Neural crest cell (in vitro differentiated cells): ENCODE data around the gene PTPRM. TPM values are rescaled to one million over a fixed set of nuclear protein-coding genes. Genes with fewer than 3 reads are reported as not detected.
A peak's percentile ranks its signal among the peaks of the same experiment; 100 is the strongest.
"Not testable (repeated sequence)": the region's sequence is repeated elsewhere in the genome, so short reads cannot be mapped to it uniquely, and the experiment has no call there.

Source experiments
- DNase-seq: peaks from one replicate; pipeline ENCODE4 v3.0.0; 2021; ENCODE audit warnings: low read depth, mixed read lengths, low spot score
- H3K27ac Mint-ChIP-seq: one replicate; pipeline ENCODE4 v1.8.0; 2021; ENCODE audit warnings: mild to moderate bottlenecking, mixed read lengths; ENCODE audit not compliant: unreplicated experiment
- H3K27me3 Mint-ChIP-seq: 2 replicates; pipeline ENCODE4 v1.8.0; 2021; ENCODE audit warnings: low read depth, mild to moderate bottlenecking, mixed read lengths
- H3K36me3 Mint-ChIP-seq: 2 replicates; pipeline ENCODE4 v1.8.0; 2021; ENCODE audit warnings: low read depth, mild to moderate bottlenecking, mixed read lengths
- H3K4me1 Mint-ChIP-seq: 2 replicates; pipeline ENCODE4 v1.8.0; 2021; ENCODE audit warnings: mixed read lengths
- H3K4me3 Mint-ChIP-seq: one replicate; pipeline ENCODE4 v1.8.0; 2021; ENCODE audit warnings: mild to moderate bottlenecking, mixed read lengths
- H3K9me3 Mint-ChIP-seq: 2 replicates; pipeline ENCODE4 v1.8.0; 2021; ENCODE audit warnings: mixed read lengths
- CTCF ChIP-seq: fragments of 200-600 bp; sonication (generic); conservative IDR thresholded peaks from 2 replicates; pipeline ENCODE4 v1.5.0; 2021; ENCODE audit warnings: antibody characterized with exemption, mild to moderate bottlenecking
- total RNA-seq: library from RNA; stranded (reverse); gene quantifications from 2 replicates; pipeline ENCODE4 v1.2.1, GENCODE V29; 2021

Gene PTPRM
- total RNA-seq, 1 donor from 2014 or later: 7.7 TPM

- no peaks in the 10 kb centered on the region for H3K36me3 Mint-ChIP-seq
- no peak for TF ChIP-seq CTCF
- no peaks in the 10 kb centered on the region for H3K4me1 Mint-ChIP-seq
- peaks cover under 1% of the 10 kb centered on the region for H3K9me3 Mint-ChIP-seq
- no peak for DNase-seq
- no peak overlapping the region for H3K27ac Mint-ChIP-seq
- H3K4me3 Mint-ChIP-seq: no peak overlapping the region
- no peaks in the 10 kb centered on the region for H3K27me3 Mint-ChIP-seq
These were observed 868.3 kb downstream of the PTPRM start for GRCh38 chr18:8435376-8435775.

GRCh38 chr18:8439055-8439454 lies 871.9 kb downstream of the PTPRM start:
- Mint-ChIP-seq H3K27me3 (no peaks in the 10 kb centered on the region), H3K27ac (no peak overlapping the region), H3K9me3 (peaks cover 5% of the 10 kb centered on the region), H3K36me3 (no peaks in the 10 kb centered on the region), H3K4me3 (no peak overlapping the region), H3K4me1 (no peaks in the 10 kb centered on the region)
- no peak for DNase-seq
- no peak for TF ChIP-seq CTCF

GRCh38 chr18:8443505-8443904 lies 876.4 kb downstream of the PTPRM start:
- peaks cover 10% of the 10 kb centered on the region for H3K9me3 Mint-ChIP-seq
- H3K4me1 Mint-ChIP-seq: no peaks in the 10 kb centered on the region
- H3K36me3 Mint-ChIP-seq: no peaks in the 10 kb centered on the region
- no peak overlapping the region for H3K4me3 Mint-ChIP-seq
- DNase-seq: no peak
- no peak overlapping the region for H3K27ac Mint-ChIP-seq
- no peaks in the 10 kb centered on the region for H3K27me3 Mint-ChIP-seq
- TF ChIP-seq CTCF: no peak

GRCh38 chr18:8446936-8447335 lies 879.8 kb downstream of the PTPRM start:
- H3K4me1 Mint-ChIP-seq, H3K4me3 Mint-ChIP-seq, H3K27ac Mint-ChIP-seq, H3K36me3 Mint-ChIP-seq, DNase-seq, H3K9me3 Mint-ChIP-seq, H3K27me3 Mint-ChIP-seq: not testable (repeated sequence)

GRCh38 chr18:8448130-8448529 lies 881.0 kb downstream of the PTPRM start:
- H3K4me3 Mint-ChIP-seq: no peak overlapping the region

GRCh38 chr18:8450013-8450412 lies 882.9 kb downstream of the PTPRM start:
- Mint-ChIP-seq H3K27ac (no peak overlapping the region), H3K4me1 (peaks cover 6% of the 10 kb centered on the region), H3K4me3 (no peak overlapping the region), H3K36me3 (no peaks in the 10 kb centered on the region), H3K27me3 (no peaks in the 10 kb centered on the region), H3K9me3 (peaks cover 7% of the 10 kb centered on the region)
- DNase-seq: no peak
- TF ChIP-seq CTCF: peak; percentile 62

More at GRCh38 chr18:8448130-8448529, 881.0 kb downstream of the PTPRM start:
- TF ChIP-seq CTCF: no peak
- Mint-ChIP-seq H3K4me1 (peaks cover 6% of the 10 kb centered on the region), H3K27me3 (no peaks in the 10 kb centered on the region), H3K27ac (no peak overlapping the region), H3K9me3 (peaks cover 7% of the 10 kb centered on the region), H3K36me3 (no peaks in the 10 kb centered on the region)
- DNase-seq: no peak
